ENCODE results near the gene OR52W1. TPM values are rescaled to one million over a fixed set of nuclear protein-coding genes. Genes with fewer than 3 reads are reported as not detected.

OR52W1 gene
- total and polyA plus RNA-seq, 4 donors, result not detected

GRCh38 chr11:6152126-6152525, 46.9 kb upstream of the OR52W1 start:
- DNase-seq (ENCODE audit: low spot score), result no peak
- Histone ChIP-seq H3K27me3 (ENCODE audit: control insufficient read depth in 4 of 4, insufficient read depth in 4 of 4, low read length in 3 of 4) (no peaks in the 10 kb centered on the region), H3K27ac (ENCODE audit: low read depth in 1 of 2, low read length in 2 of 2) (no peak overlapping the region), H3K9ac (ENCODE audit: low read depth in 1 of 2, low read length in 2 of 2) (no peak overlapping the region), H3K36me3 (ENCODE audit: control insufficient read depth in 4 of 4, insufficient read depth in 3 of 4, low read depth in 1 of 4, low read length in 3 of 4) (no peaks in the 10 kb centered on the region), H3K9me3 (ENCODE audit: control insufficient read depth in 4 of 4, low read length in 3 of 4) (peaks cover 0 to 5% (median 1%) of the 10 kb centered on the region in 4 donors), H3K4me1 (ENCODE audit: control insufficient read depth in 4 of 4, insufficient read depth in 4 of 4, low read length in 3 of 4) (no peaks in the 10 kb centered on the region), H3K4me3 (ENCODE audit: low read depth in 1 of 3, low read length in 3 of 3) (no peak overlapping the region)
- TF ChIP-seq NR2F2 (IDR thresholded peaks at IDR 0.05) (no peak), ATF3 (IDR thresholded peaks at IDR 0.05) (no peak), RAD21 (IDR thresholded peaks at IDR 0.05) (no peak), GABPA (IDR thresholded peaks at IDR 0.05 in 1 of 2, conservative IDR thresholded peaks at IDR 0.05 in 1 of 2) (no peak), REST (IDR thresholded peaks at IDR 0.05) (no peak), CTCF (IDR thresholded peaks at IDR 0.05; ENCODE audit: low read depth, low read length, missing input control) (no peak), FOXA2 (IDR thresholded peaks at IDR 0.05) (no peak), RXRA (IDR thresholded peaks at IDR 0.05) (no peak)
- WGBS, result 91% methylated on average over 2 of the region's 2 CpGs

GRCh38 chr11:6156628-6157359, 42.2 kb upstream of the OR52W1 start:
- H3K36me3 ChIP-seq (ENCODE audit: control insufficient read depth in 4 of 4, insufficient read depth in 3 of 4, low read depth in 1 of 4, low read length in 3 of 4), result no peaks in the 10 kb centered on the region
- no peaks in the 10 kb centered on the region for H3K27me3 ChIP-seq (ENCODE audit: control insufficient read depth in 4 of 4, insufficient read depth in 4 of 4, low read length in 3 of 4)
- WGBS, result 76% methylated on average over 7 of the region's 7 CpGs
- H3K4me1 ChIP-seq (ENCODE audit: control insufficient read depth in 4 of 4, insufficient read depth in 4 of 4, low read length in 3 of 4), result no peaks in the 10 kb centered on the region
- no peak overlapping the region for H3K4me3 ChIP-seq (ENCODE audit: low read depth in 1 of 3, low read length in 3 of 3)
- H3K27ac ChIP-seq (ENCODE audit: low read depth in 1 of 2, low read length in 2 of 2), result no peak overlapping the region
- DNase-seq (ENCODE audit: low spot score), result no peak
- no peak overlapping the region for H3K9ac ChIP-seq (ENCODE audit: low read depth in 1 of 2, low read length in 2 of 2)
- H3K9me3 ChIP-seq (ENCODE audit: control insufficient read depth in 4 of 4, low read length in 3 of 4), result peaks cover 0 to 5% (median 1%) of the 10 kb centered on the region in 4 donors
- TF ChIP-seq TAF1 (conservative IDR thresholded peaks at IDR 0.05) (no peak), MAX (IDR thresholded peaks at IDR 0.05) (no peak), HNF4A (conservative IDR thresholded peaks at IDR 0.05) (no peak), ATF3 (IDR thresholded peaks at IDR 0.05) (no peak), SP1 (IDR thresholded peaks at IDR 0.05) (no peak), FOXA2 (IDR thresholded peaks at IDR 0.05) (no peak), CTCF (IDR thresholded peaks at IDR 0.05; ENCODE audit: low read depth, low read length, missing input control) (no peak), YY1 (IDR thresholded peaks at IDR 0.05) (no peak), NR2F2 (IDR thresholded peaks at IDR 0.05) (no peak), GABPA (IDR thresholded peaks at IDR 0.05 in 1 of 2, conservative IDR thresholded peaks at IDR 0.05 in 1 of 2) (no peak), REST (IDR thresholded peaks at IDR 0.05) (no peak), FOXA1 (IDR thresholded peaks at IDR 0.05) (no peak), HNF4G (IDR thresholded peaks at IDR 0.05) (no peak), JUND (IDR thresholded peaks at IDR 0.05) (no peak)

Measured in liver (tissue), 9 donors.